Astrocyte of the cerebellum (primary cell): ENCODE measurements around the gene FBXW4.

Experiments used
- DNase-seq: peaks from one replicate; pipeline ENCODE4 v3.0.0-alpha.2; 2011; ENCODE audit warnings: low read depth
- H3K4me3 ChIP-seq: 2 replicates; pipeline ENCODE4 v1.5.1; 2011; ENCODE audit warnings: mild to moderate bottlenecking, low read depth, low read length, moderate library complexity
- in situ Hi-C: cut with HindIII; loops from 2 replicates; pipeline ENCODE4 v1.10.0; 2017; ENCODE audit warnings: low sequenced_read_pairs
- TF ChIP-seq, protein P1 (sequence below): IDR thresholded peaks from 2 replicates; pipeline ENCODE4 v1.5.1; 2012; ENCODE audit warnings: low read length, low read depth, moderate library complexity, mild to moderate bottlenecking; ENCODE audit errors: missing control alignments

The FBXW4 gene, protein sequence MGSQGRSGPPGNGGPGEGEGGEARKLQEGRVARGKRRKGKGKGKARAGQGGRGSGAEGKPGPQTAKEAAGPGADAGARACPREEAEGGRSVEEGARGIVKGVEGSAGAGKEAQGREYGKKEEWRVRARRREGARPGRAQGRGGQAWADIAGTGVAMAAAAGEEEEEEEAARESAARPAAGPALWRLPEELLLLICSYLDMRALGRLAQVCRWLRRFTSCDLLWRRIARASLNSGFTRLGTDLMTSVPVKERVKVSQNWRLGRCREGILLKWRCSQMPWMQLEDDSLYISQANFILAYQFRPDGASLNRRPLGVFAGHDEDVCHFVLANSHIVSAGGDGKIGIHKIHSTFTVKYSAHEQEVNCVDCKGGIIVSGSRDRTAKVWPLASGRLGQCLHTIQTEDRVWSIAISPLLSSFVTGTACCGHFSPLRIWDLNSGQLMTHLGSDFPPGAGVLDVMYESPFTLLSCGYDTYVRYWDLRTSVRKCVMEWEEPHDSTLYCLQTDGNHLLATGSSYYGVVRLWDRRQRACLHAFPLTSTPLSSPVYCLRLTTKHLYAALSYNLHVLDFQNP

DNA sequence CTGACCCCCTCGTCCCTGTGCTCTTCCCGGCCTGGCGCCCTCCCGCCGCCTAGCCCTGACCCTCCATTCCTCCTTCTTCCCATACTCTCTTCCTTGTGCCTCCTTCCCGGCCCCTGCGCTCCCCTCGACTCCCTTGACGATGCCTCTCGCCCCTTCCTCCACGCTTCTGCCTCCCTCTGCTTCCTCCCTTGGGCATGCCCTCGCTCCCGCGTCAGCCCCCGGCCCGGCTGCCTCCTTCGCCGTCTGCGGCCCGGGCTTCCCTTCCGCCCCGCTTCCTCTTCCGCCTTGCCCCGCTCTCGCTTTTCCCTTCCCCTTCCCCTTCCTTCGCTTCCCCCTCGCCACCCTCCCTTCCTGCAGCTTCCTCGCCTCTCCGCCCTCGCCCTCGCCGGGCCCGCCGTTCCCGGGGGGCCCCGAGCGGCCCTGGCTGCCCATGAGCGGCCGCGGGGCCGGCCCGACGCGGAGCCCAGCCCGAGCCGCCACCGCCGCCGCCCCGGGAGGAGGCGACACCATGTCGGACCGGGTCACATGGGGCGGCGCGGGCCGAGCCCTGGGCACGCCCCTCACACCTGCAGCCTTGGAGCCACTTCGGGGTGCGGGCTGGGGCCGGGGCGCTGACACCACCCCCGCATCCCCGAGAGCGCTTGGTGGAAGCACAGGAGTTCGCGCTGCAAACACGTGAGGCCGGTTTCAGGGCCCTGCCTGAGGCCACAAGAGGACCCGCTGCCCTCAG is at the start of gene FBXW4:
TSS of gene FBXW4 (minus strand) at position 497 of the 730 bp plus-strand sequence. CDS start at position 432, 65 bp downstream.
- TF ChIP-seq, protein P1, sequence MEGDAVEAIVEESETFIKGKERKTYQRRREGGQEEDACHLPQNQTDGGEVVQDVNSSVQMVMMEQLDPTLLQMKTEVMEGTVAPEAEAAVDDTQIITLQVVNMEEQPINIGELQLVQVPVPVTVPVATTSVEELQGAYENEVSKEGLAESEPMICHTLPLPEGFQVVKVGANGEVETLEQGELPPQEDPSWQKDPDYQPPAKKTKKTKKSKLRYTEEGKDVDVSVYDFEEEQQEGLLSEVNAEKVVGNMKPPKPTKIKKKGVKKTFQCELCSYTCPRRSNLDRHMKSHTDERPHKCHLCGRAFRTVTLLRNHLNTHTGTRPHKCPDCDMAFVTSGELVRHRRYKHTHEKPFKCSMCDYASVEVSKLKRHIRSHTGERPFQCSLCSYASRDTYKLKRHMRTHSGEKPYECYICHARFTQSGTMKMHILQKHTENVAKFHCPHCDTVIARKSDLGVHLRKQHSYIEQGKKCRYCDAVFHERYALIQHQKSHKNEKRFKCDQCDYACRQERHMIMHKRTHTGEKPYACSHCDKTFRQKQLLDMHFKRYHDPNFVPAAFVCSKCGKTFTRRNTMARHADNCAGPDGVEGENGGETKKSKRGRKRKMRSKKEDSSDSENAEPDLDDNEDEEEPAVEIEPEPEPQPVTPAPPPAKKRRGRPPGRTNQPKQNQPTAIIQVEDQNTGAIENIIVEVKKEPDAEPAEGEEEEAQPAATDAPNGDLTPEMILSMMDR: no peak
- peak within 1 kb of the TSS; percentile 68 for H3K4me3 ChIP-seq
- DNase-seq: no peak
- in situ Hi-C loops: no loop called here

DNA sequence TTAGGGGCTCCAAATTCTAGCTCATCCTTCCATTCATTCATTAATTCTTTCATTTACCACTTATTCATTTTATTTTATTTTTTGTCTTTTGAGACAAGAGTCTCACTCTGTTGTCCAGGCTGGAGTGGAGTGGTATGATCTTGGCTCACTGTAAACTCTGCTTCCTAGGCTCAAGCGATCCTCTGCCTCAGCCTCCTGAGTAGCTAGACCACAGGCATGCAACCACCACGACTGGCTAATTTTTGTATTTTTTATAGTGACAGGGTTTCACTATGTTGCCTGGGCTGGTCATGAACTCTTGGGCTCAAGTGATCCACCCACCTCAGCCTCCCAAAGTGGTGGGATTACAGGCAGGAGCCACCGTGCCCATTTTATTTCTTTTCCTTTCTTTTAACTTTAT is 49.3 kb upstream of the FBXW4 start:
- no peak for DNase-seq
- no peak overlapping the region for H3K4me3 ChIP-seq
- TF ChIP-seq, protein P1: no peak
- in situ Hi-C loops: no loop called here

DNA sequence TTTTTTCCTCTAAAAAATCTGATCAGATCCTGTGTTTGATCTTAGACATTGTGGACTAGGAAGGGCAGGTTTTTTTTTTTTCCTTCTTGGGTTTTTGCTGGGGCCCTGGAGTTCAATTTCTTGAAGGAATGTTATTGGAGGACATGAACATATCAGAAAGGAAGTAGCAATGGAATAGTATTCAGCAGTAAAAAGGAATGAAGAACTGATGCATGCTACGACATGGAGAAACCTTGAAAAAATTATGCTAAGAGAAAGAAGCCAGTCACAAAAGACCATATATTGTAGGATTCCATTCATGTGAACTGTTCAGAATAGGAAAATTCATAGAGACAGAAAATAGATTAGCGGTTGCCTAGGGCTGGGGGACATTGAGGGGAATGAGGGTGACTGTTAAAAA is 47.0 kb upstream of the FBXW4 start:
- in situ Hi-C loops: no loop called here
- TF ChIP-seq, protein P1: no peak
- H3K4me3 ChIP-seq: no peak overlapping the region
- no peak for DNase-seq

DNA sequence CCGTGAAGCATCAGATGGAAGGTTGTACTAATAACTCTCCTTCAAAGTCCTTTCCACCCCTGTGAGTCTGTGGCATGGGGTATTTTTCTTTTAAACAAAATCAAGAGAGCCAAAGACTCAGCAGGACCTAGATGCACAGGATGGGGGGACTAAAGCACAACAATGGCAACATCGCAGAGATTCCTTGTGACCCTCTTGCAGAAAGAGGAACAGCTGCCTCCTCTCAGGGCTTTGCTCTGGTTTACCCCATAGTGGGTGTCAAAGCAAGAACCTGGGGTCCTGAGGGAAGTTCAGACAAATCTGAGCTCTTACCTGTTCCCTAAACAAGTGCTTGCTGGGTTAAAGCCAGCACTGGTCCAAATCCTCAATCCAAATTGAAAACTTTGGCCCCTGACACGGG is 41.7 kb upstream of the FBXW4 start:
- H3K4me3 ChIP-seq: no peak overlapping the region
- TF ChIP-seq, protein P1: no peak
- in situ Hi-C loops: no loop called here
- no peak for DNase-seq

DNA sequence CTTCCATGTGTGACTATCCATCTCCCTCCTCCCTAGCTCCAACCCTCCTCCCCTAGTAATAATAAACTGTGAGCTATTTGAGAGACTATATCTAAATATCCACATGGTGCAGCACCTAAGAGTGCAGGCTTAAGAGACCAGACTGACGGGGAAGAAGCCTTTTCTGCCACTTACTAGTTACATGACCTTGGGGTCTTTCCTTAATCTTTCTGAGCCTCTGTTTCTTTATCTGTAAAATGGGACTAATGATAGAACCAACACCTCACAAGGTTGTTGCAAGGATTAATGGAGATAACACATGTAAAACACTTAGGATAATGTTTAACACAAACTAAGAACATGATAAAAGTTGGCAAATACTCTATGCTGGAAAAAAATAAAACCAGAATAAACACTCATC is 37.1 kb upstream of the FBXW4 start:
- TF ChIP-seq, protein P1: no peak

DNA sequence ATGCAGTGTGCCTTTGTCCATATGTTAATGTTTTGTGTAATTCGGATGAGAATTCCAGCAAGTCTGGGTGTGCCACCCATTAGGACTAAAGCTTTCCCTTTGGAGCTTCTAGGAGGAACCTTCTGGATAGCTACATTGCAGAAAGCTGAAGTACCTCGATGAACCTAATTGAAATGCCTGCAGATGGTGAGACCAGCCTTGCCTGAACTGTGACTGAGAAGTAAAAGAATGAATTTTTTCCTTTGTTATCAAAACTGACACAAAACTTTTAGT is 31.1 kb upstream of the FBXW4 start:
- in situ Hi-C loops: no loop called here

More for the DNA sequence above, 37.1 kb upstream of the FBXW4 start:
- H3K4me3 ChIP-seq: no peak overlapping the region
- no peak for DNase-seq
- in situ Hi-C loops: no loop called here

More for the DNA sequence above, 31.1 kb upstream of the FBXW4 start:
- no peak for DNase-seq
- TF ChIP-seq, protein P1: no peak
- no peak overlapping the region for H3K4me3 ChIP-seq
